ENCODE data around the gene PTPRD. TPM values are rescaled to one million over a fixed set of nuclear protein-coding genes. Genes with fewer than 3 reads are reported as not detected.

Gene PTPRD
- total and polyA plus RNA-seq, 9 of the 15 experiments (the other 6 are each of a cell fraction or from before 2014, with no cell fraction given): 0.11 TPM; not detected in 8

GRCh38 chr9:10127867-10128266 is 484.9 kb downstream of the PTPRD start:
- no peaks in the 10 kb centered on the region for H4K20me1 ChIP-seq (replicated peaks; ENCODE audit: control insufficient read depth, insufficient read depth, low read length)
- H3K9me3 ChIP-seq (replicated peaks; ENCODE audit: control insufficient read depth, insufficient read depth, low read depth, low read length): no peaks in the 10 kb centered on the region
- H3K4me1 ChIP-seq (replicated peaks in 1 of 2; ENCODE audit: control insufficient read depth in 2 of 2, insufficient read depth in 2 of 2, low read length in 2 of 2): no peaks in the 10 kb centered on the region
- H3K9ac ChIP-seq (ENCODE audit: insufficient read depth in 1 of 2, low read depth in 2 of 2, low read length in 2 of 2): no peak overlapping the region
- H2AFZ ChIP-seq (ENCODE audit: low read depth, low read length): no peak overlapping the region
- no peak overlapping the region for H3K4me3 ChIP-seq
- no peaks in the 10 kb centered on the region for H3K27me3 ChIP-seq (ENCODE audit: control insufficient read depth in 2 of 2, insufficient read depth in 2 of 2, low read length in 2 of 2)
- H3K4me2 ChIP-seq (ENCODE audit: insufficient read depth, low read length): no peak overlapping the region
- no peak for DNase-seq (ENCODE audit: extremely low read depth in 1 of 4, low spot score in 3 of 4)
- WGBS (ENCODE audit: insufficient coverage, low coverage, missing lambda C conversion rate): 0% methylated on average over 1 of the region's 1 CpG
- BruUV-seq (replicated peaks): no TSS peak
- in situ Hi-C loops (cut with MboI) (no loop called here), intact Hi-C loops (cut with micrococcal nuclease) (no loop called here)
- no peak for FAIRE-seq
- H3K36me3 ChIP-seq (ENCODE audit: control insufficient read depth, insufficient read depth, low read length): no peaks in the 10 kb centered on the region
- CTCF ChIA-PET (ENCODE audit: low intra/inter-chr PET ratio): no interaction called here
- no peak overlapping the region for H3K27ac ChIP-seq (ENCODE audit: extremely low read depth, low read depth, low read length)
- no peaks in the 10 kb centered on the region for H3K9me1 ChIP-seq (ENCODE audit: control insufficient read depth, insufficient read depth, low read length)
- POLR2A ChIA-PET: no interaction called here
- no peaks in the 10 kb centered on the region for H3K79me2 ChIP-seq (ENCODE audit: control insufficient read depth, insufficient read depth, low read length)
- no peak for ATAC-seq
- TF ChIP-seq FOXK1 (CRISPR knock-in tag; IDR thresholded peaks at IDR 0.05; ENCODE audit: borderline replicate concordance): no peak
- no peak for TF ChIP-seq HMGN3 (IDR thresholded peaks at IDR 0.05; ENCODE audit: borderline replicate concordance, extremely low read depth, insufficient read length, low read depth, low read length)
- no peak for TF ChIP-seq HDAC1 (IDR thresholded peaks at IDR 0.05)
- no peak for TF ChIP-seq GTF2E2 (tag; IDR thresholded peaks at IDR 0.05)
- TF ChIP-seq XRCC4 (IDR thresholded peaks at IDR 0.05; ENCODE audit: extremely low read depth, insufficient read depth, insufficient read length): no peak
- TF ChIP-seq MTF1 (CRISPR knock-in tag; IDR thresholded peaks at IDR 0.05; ENCODE audit: borderline replicate concordance): no peak
- TF ChIP-seq PHB (CRISPR knock-in tag; IDR thresholded peaks at IDR 0.05): no peak
- TF ChIP-seq RHOXF2B (CRISPR knock-in tag; conservative IDR thresholded peaks at IDR 0.05): no peak
- TF ChIP-seq TEAD1 (CRISPR knock-in tag; IDR thresholded peaks at IDR 0.05): no peak
- no peak for TF ChIP-seq PPARD (CRISPR knock-in tag; IDR thresholded peaks at IDR 0.05)
- no peak for TF ChIP-seq HNRNPL (IDR thresholded peaks at IDR 0.05; ENCODE audit: low read depth, low read length)
- TF ChIP-seq MGA (IDR thresholded peaks at IDR 0.05): no peak
